Stomach (tissue), 9 donors: ENCODE data around the gene RAB13. TPM values are rescaled to one million over a fixed set of nuclear protein-coding genes. Genes with fewer than 3 reads are reported as not detected.
A peak's percentile ranks its signal among the peaks of the same experiment; 100 is the strongest.

Experiments
- DNase-seq, 2 donors: peaks; one replicate each; pipeline versions ENCODE4 v3.0.0 to v3.0.0-alpha.2; 2013 to 2019
- H3K27ac ChIP-seq, 5 donors: fragments of 200-600 bp in 4 of 5; sonication (generic) in 4 of 5; one replicate each; pipeline ENCODE4 v1.5.1; 2013 to 2019; ENCODE audit warnings: mild to moderate bottlenecking in 1 of 5, moderate library complexity in 1 of 5
- H3K27me3 ChIP-seq, 3 donors: fragments of 200-600 bp; sonication (generic); one replicate each; pipeline ENCODE4 v1.5.1; 2017 to 2019; ENCODE audit warnings: mixed run types in 1 of 3
- H3K36me3 ChIP-seq, 4 donors: fragments of 200-600 bp; sonication (generic); 1 replicate in 3 of 4; 2 replicates in 1 of 4; pipeline ENCODE4 v1.5.1; 2016 to 2019
- H3K4me1 ChIP-seq, 4 donors: fragments of 200-600 bp; sonication (generic); one replicate each; pipeline ENCODE4 v1.5.1; 2016 to 2019
- H3K4me3 ChIP-seq, 4 donors: fragments of 200-600 bp; sonication (generic) in 3 of 4; one replicate each; pipeline ENCODE4 v1.5.1; 2016 to 2019; ENCODE audit warnings: mild to moderate bottlenecking in 1 of 4
- H3K9me3 ChIP-seq, 4 donors: fragments of 200-600 bp; sonication (generic); one replicate each; pipeline ENCODE4 v1.5.1; 2016 to 2019
- EP300 ChIP-seq: sonication (generic); formaldehyde crosslinking; IDR thresholded peaks from one replicate; pipeline ENCODE4 v1.6.1; 2017; ENCODE audit warnings: antibody characterized with exemption
- POLR2A ChIP-seq, 4 donors: fragments of 450-650 bp; IDR thresholded peaks; one replicate each; pipeline ENCODE4 v1.6.1; 2016; ENCODE audit warnings: antibody characterized with exemption in 4 of 4, control low read depth in 2 of 4, mild to moderate bottlenecking in 1 of 4, moderate library complexity in 1 of 4
- POLR2AphosphoS5 ChIP-seq, 3 donors: sonication (generic); formaldehyde crosslinking; IDR thresholded peaks; one replicate each; pipeline ENCODE4 v1.6.1; 2016; ENCODE audit warnings: antibody characterized with exemption in 3 of 3
- WGBS, 5 donors: extraction: QIAGEN DNeasy Blood & Tissue Kit in 3 of 5; methylation state at CpG; one replicate each; pipeline versions ENCODE4 v1.1.5 to v1.1.7; 2013 to 2018; 5-methylcytosine and 5-hydroxymethylcytosine counted together
- intact Hi-C: fragments of 100-400 bp; cut with DNase I; formaldehyde crosslinking; loops from one replicate; pipeline ENCODE4 v1.15.1; 2023; ENCODE audit warnings: low total_unique reads
- polyA plus RNA-seq, 3 donors: library from polyadenylated mRNA; stranded (reverse); fragments of 200-250 nt; gene quantifications; one replicate each; pipeline ENCODE4 v1.2.3, GENCODE V29; 2013
- total RNA-seq, 5 donors: library from RNA; depleted of rRNA; stranded (reverse); fragments of >200 nt; gene quantifications; one replicate each; pipeline versions ENCODE4 v1.1.0 to v1.2.3, GENCODE V29; 2014 to 2016
- TF ChIP-seq, protein P1 (sequence below), 7 experiments: fragments of 450-650 bp in 4 of 7; fragments of 200-600 bp in 3 of 7; sonication (generic) in 3 of 7; IDR thresholded peaks; one replicate each; pipeline ENCODE4 v1.5.1; 2016 to 2019; ENCODE audit warnings: antibody characterized with exemption in 7 of 7, control low read depth in 2 of 7, mild to moderate bottlenecking in 1 of 7
- donor health status: healthy with polysubstance abuse.
- donor health status: Bipolar disorder and iron deficiency.
- donor health status: healthy.

The RAB13 gene
- total and polyA plus RNA-seq, 8 donors, result 35.5 to 730 (median 73.3) TPM

DNA sequence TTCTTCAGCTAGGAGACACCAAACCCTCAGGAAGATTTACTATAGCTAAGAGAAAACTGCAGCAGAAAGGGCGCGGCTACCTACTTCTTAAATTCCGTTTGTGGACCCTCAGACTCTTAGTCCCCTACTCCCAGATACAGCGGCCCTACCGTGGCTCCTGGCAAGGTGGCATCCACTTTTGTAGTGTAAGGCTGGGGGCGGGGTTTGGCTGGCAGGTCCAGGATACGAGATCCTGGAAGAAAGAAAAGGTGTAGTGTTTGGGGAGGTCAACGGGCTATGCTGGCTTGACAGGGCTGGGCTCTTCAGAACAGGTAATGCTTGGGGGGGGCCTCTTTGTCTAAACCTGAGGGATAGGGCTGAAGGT is 18.2 kb downstream of the RAB13 start:
- H3K9me3 ChIP-seq, result no peaks in the 10 kb centered on the region
- H3K36me3 ChIP-seq, result peaks cover 0 to 7% (median 5%) of the 10 kb centered on the region in 4 donors
- peak overlapping the region; percentile 48 to 57 (median 54) for H3K4me3 ChIP-seq
- peaks cover 22 to 51% (median 44%) of the 10 kb centered on the region in 4 donors for H3K4me1 ChIP-seq
- 1 to 2% (median 2%) methylated on average over 8 of the region's 8 CpGs for WGBS, 5 donors
- H3K27me3 ChIP-seq, result no peaks in the 10 kb centered on the region
- TF ChIP-seq POLR2AphosphoS5 (IDR thresholded peaks at IDR 0.05) (peak in 1 of 3 donors; percentile 27), POLR2A (IDR thresholded peaks at IDR 0.05) (no peak)
- peak; percentile 74 to 87 for DNase-seq
- H3K27ac ChIP-seq, result peak overlapping the region; percentile 86 to 97 (median 91)
- intact Hi-C loops, result no loop called here

DNA sequence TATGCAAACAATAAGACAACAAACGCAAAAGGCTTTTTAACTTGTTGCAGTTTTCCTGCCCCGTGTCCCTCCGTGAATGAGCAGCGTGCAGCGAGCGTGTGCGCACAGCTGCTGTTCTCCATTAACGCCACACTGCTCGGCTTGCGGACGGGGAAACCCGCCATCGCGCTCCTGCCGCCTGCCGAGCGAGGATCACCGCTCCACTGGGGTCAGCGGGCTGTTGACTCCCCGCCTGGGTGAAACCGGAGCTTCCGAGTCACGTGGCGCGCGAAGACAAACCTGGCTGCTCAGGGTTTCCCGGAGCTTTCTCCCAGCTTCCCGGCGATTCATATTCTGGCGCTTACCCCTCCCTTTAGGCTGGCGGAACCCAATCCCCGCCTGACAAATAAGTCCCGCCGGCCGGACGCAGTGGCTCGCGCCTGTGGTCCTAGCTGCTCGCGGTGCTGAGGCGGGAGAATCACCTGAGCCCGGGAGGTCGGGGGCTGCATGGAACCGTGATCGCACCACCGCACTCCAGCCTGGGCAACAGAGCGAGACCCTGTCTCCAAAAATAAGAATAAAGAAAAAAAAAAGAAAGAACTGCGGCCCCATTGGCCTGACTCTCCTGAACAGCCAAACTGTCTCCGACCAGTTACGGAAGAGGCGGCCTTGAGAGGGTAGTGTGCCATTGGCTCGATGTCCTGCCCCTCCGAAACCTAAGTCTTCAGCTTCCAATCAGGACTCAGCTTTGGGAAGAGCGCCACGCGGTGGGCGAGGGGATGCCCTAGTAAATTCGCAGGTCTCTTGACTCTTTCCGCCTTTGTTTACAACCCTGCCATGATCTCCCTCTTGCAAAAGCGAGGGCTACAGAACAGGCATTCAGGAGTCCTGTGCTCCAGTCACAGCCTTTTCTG is 18.8 kb downstream of the RAB13 start, which contains the start of gene CREB3L4:
CREB3L4 (plus strand) TSS at position 796 of the 893 bp plus-strand sequence. CDS start 624 bp downstream, outside the sequence.
- peaks cover 0 to 3% (median under 1%) of the 10 kb centered on the region in 4 donors for H3K36me3 ChIP-seq
- peak within 1 kb of the TSS; percentile 48 to 57 (median 54) for H3K4me3 ChIP-seq
- no peaks in the 10 kb centered on the region for H3K27me3 ChIP-seq
- 0 to 1% (median 0%) methylated on average over 46 to 60 of the region's 60 CpGs for WGBS, 5 donors
- H3K27ac ChIP-seq, result peak within 1 kb of the TSS; percentile 86 to 97 (median 91)
- no peaks in the 10 kb centered on the region for H3K9me3 ChIP-seq
- DNase-seq, result peak; percentile 93 to 99
- intact Hi-C loops, result no loop called here
- peaks cover 25 to 57% (median 49%) of the 10 kb centered on the region in 4 donors for H3K4me1 ChIP-seq
- TF ChIP-seq, protein P1, sequence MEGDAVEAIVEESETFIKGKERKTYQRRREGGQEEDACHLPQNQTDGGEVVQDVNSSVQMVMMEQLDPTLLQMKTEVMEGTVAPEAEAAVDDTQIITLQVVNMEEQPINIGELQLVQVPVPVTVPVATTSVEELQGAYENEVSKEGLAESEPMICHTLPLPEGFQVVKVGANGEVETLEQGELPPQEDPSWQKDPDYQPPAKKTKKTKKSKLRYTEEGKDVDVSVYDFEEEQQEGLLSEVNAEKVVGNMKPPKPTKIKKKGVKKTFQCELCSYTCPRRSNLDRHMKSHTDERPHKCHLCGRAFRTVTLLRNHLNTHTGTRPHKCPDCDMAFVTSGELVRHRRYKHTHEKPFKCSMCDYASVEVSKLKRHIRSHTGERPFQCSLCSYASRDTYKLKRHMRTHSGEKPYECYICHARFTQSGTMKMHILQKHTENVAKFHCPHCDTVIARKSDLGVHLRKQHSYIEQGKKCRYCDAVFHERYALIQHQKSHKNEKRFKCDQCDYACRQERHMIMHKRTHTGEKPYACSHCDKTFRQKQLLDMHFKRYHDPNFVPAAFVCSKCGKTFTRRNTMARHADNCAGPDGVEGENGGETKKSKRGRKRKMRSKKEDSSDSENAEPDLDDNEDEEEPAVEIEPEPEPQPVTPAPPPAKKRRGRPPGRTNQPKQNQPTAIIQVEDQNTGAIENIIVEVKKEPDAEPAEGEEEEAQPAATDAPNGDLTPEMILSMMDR (IDR thresholded peaks at IDR 0.05), result peak in 4 of 7 experiments; percentile 14 to 45 (median 23)
- TF ChIP-seq EP300, result no peak
- TF ChIP-seq POLR2AphosphoS5 (IDR thresholded peaks at IDR 0.05), result peak; percentile 86 to 98 (median 96)
- peak in 2 of 4 donors; percentile 54 to 56 for TF ChIP-seq POLR2A (IDR thresholded peaks at IDR 0.05)

DNA sequence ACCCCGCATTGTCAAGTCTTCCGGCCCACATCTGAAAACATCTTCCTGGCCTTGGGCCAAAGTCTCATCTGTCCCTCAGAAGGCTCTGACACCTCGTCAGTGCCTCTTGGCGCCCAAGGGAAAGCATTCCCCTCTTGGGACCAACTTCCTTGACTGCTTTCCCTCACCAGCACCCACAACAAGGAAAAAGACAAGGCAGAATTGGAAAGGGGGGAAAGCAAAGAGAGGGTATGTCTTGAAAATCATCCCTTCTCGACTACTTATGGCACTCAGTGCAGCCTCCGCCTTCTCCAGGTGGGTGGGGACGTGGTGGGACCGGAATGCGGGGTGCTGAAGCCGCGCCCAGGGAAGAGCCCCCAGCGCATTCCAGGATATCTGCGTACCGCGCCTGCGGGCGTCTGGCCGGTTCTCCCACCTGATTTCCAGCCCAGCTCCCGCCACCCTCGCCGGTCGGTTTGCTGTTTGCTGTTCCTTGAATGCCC is 22.2 kb downstream of the RAB13 start:
- Histone ChIP-seq H3K9me3 (no peaks in the 10 kb centered on the region), H3K36me3 (peaks cover 13 to 26% (median 18%) of the 10 kb centered on the region in 4 donors), H3K4me1 (peaks cover 44 to 84% (median 72%) of the 10 kb centered on the region in 4 donors), H3K4me3 (peak overlapping the region; percentile 61 to 84 (median 72)), H3K27ac (peak overlapping the region; percentile 94 to 98 (median 97)), H3K27me3 (no peaks in the 10 kb centered on the region)
- peak; percentile 65 to 88 for DNase-seq
- TF ChIP-seq POLR2AphosphoS5 (IDR thresholded peaks at IDR 0.05) (peak in 1 of 3 donors; percentile 11), EP300 (no peak), POLR2A (IDR thresholded peaks at IDR 0.05) (no peak)
- TF ChIP-seq, protein P1 (IDR thresholded peaks at IDR 0.05), result no peak
- intact Hi-C loops, result no loop called here
- 0 to 2% (median 1%) methylated on average over 21 to 22 of the region's 22 CpGs for WGBS, 5 donors

DNA sequence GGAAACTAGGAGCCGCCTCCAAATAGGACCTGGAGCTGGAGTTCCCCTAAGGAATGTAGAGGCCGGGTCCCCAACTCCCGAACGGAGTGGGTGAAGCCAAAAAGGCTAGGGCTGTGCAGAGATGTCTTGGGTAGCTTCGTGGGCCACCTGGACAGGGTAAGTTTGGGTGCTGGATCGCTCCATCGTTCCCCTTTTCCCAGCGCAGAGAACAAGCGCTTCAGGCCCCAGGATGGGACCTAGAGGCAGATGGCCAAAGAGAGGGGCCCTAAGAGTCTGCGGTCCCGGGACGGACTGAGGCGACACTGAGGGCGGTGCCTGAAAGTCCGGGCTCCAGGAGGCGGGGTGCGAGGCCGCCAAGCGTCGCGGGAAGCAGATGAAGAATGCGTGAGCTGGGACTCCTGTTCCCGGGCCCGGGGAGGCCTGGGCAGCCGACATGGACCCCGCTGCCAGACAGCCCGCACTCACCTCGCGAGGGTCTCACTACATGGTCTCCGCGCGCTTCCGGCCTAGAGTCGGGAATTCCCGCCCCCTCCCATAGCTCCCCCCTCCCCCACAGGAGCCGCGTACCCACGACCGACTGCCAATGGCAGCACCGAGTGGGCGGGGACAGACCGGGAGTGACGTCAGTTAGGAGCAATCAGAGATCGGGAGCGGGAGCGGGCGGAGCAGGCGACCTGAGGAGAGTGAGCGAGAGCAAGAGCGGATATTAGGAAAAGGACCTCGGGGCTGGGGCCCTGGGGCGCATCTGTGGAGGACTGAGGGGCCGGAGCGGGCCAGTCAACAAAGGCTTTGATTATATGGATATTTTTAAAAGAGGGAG is 22.9 kb downstream of the RAB13 start, which contains the start of gene SLC39A1:
SLC39A1 (minus strand) TSS at position 508 of the 820 bp plus-strand sequence. CDS start 822 bp downstream, outside the sequence.
- TF ChIP-seq, protein P1 (IDR thresholded peaks at IDR 0.05), result no peak
- TF ChIP-seq EP300 (no peak), POLR2AphosphoS5 (IDR thresholded peaks at IDR 0.05) (peak; percentile 63 to 77 (median 75)), POLR2A (IDR thresholded peaks at IDR 0.05) (peak in 1 of 4 donors; percentile 20)
- H3K27ac ChIP-seq, result peak within 1 kb of the TSS; percentile 94 to 98 (median 97)
- intact Hi-C loops, result no loop called here
- no peaks in the 10 kb centered on the region for H3K9me3 ChIP-seq
- peak within 1 kb of the TSS; percentile 61 to 84 (median 72) for H3K4me3 ChIP-seq
- H3K36me3 ChIP-seq, result peaks cover 13 to 26% (median 18%) of the 10 kb centered on the region in 4 donors
- no peaks in the 10 kb centered on the region for H3K27me3 ChIP-seq
- 0 to 1% (median 0%) methylated on average over 30 to 54 of the region's 54 CpGs for WGBS, 5 donors
- peak; percentile 99 for DNase-seq
- H3K4me1 ChIP-seq, result peaks cover 44 to 81% (median 69%) of the 10 kb centered on the region in 4 donors
